Measurements from ENCODE around the gene SYCP2. TPM values are rescaled to one million over a fixed set of nuclear protein-coding genes. Genes with fewer than 3 reads are reported as not detected.
"Not testable (repeated sequence)": the region's sequence is repeated elsewhere in the genome, so short reads cannot be mapped to it uniquely, and the experiment has no call there.

Gene SYCP2
- polyA plus RNA-seq, 4 donors, result 5.0 to 7.5 (median 6.8) TPM

GRCh38 chr20:59911041-59911440, 22.4 kb downstream of the SYCP2 start:
- no peak for DNase-seq (ENCODE audit: low read depth in 4 of 4, low spot score in 3 of 4)

- DNase-seq (ENCODE audit: low read depth in 4 of 4, low spot score in 3 of 4), result no peak
Measured at GRCh38 chr20:59908855-59909254, 24.6 kb downstream of the SYCP2 start.

- DNase-seq (ENCODE audit: low read depth in 4 of 4, low spot score in 3 of 4), result no peak
Measured at GRCh38 chr20:59903621-59904020, 29.8 kb downstream of the SYCP2 start.

GRCh38 chr20:59902470-59902869, 31.0 kb downstream of the SYCP2 start:
- DNase-seq (ENCODE audit: low read depth in 4 of 4, low spot score in 3 of 4), result no peak

GRCh38 chr20:59895908-59896307, 37.5 kb downstream of the SYCP2 start:
- DNase-seq (ENCODE audit: low read depth in 4 of 4, low spot score in 3 of 4), result no peak

GRCh38 chr20:59891581-59891980, 41.9 kb downstream of the SYCP2 start:
- no peak for DNase-seq (ENCODE audit: low read depth in 4 of 4, low spot score in 3 of 4)

GRCh38 chr20:59890035-59890434, 43.4 kb downstream of the SYCP2 start:
- DNase-seq (ENCODE audit: low read depth in 4 of 4, low spot score in 3 of 4), result not testable (repeated sequence)

- no peak for DNase-seq (ENCODE audit: low read depth in 4 of 4, low spot score in 3 of 4)
Measured at GRCh38 chr20:59888050-59888449, 45.4 kb downstream of the SYCP2 start.

GRCh38 chr20:59884494-59884893, 48.9 kb downstream of the SYCP2 start:
- DNase-seq (ENCODE audit: low read depth in 4 of 4, low spot score in 3 of 4), result no peak

- no peak for DNase-seq (ENCODE audit: low read depth in 4 of 4, low spot score in 3 of 4)
Measured at GRCh38 chr20:59880198-59880597, 53.2 kb downstream of the SYCP2 start.

DNA sequence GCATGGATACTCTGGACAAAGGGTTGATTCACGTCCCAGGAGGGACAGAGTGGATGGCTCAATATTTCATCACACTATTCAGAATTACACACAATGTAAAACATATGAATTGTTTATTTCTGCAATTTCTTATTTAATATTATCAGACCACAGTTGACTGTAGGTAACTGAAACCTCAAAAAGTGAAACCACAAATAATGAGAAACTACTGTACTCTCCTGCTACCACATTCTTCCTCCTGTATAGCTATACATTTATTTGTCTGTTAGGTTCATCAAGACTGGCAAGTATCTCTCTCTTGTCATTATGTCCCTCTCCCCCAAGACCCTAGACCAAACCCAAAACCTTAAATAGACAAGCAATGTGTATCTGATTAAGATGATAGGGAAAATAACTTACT, 60.0 kb downstream of the SYCP2 start:
- no peak for DNase-seq (ENCODE audit: low read depth in 4 of 4, low spot score in 3 of 4)

DNA sequence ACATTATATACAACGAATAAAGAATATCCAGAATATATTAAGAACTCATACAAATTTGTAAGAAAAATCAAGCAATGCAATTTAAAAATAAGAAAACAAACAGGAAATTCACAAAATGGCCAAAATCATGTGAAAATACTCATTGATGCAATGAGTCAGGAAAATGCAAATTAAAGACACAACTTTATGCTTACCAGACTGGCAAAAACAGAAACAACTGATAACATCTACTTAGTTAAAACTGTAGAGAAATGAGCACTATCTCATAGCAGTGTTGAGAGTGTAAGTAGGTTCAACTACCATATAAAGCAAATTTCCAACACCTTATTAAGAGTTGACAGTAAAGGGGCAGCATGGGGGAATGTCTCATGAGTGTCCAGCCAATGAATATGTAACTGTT, 62.3 kb downstream of the SYCP2 start:
- no peak for DNase-seq (ENCODE audit: low read depth in 4 of 4, low spot score in 3 of 4)

DNA sequence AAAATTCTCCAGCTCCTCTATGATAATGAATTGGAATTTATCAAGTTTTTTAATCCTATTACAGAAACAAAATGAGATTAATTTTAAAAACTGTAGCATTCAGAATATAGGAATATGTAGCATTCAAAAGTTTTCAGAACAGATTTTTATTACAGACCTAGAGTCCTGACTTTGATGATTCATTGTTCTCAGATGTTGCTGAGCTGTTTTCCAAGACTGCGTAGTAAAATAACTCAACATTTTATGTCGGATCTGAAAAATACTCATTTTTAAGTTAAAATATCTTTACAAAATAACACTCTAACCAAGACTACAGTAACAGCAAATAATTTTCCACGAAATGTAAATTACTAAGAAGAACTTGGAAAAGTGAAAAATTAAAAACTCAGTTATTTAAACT, 67.1 kb downstream of the SYCP2 start:
- DNase-seq (ENCODE audit: low read depth in 4 of 4, low spot score in 3 of 4), result peak in 1 of 4 donors; percentile 7

GRCh38 chr20:59864726-59865125, 68.7 kb downstream of the SYCP2 start:
- no peak for DNase-seq (ENCODE audit: low read depth in 4 of 4, low spot score in 3 of 4)

- no peak for DNase-seq (ENCODE audit: low read depth in 4 of 4, low spot score in 3 of 4)
Measured at GRCh38 chr20:59863058-59863457, 70.4 kb downstream of the SYCP2 start.

GRCh38 chr20:59861401-59861800, 72.0 kb downstream of the SYCP2 start:
- no peak for DNase-seq (ENCODE audit: low read depth in 4 of 4, low spot score in 3 of 4)

DNA sequence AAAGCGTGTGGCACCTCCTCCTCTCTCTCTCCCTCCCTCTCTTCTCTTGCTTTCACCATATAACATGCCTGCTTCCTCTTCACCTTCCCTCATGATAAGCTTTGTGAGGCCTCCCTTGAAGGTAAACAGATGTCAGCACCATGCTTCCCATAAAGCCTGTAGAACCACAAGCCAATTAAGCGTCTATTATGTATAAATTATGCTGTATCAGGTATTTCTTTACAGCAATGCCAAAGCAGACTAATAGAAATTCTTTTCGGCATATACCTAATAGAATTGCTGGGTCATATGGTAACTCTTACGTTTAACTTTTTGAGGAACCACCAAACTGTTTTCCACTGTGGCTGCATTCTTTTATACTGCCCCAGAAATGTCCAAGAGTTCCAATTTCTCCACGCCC, 75.0 kb downstream of the SYCP2 start:
- no peak for DNase-seq (ENCODE audit: low read depth in 4 of 4, low spot score in 3 of 4)

GRCh38 chr20:59857966-59858365, 75.5 kb downstream of the SYCP2 start:
- DNase-seq (ENCODE audit: low read depth in 4 of 4, low spot score in 3 of 4), result no peak

DNA sequence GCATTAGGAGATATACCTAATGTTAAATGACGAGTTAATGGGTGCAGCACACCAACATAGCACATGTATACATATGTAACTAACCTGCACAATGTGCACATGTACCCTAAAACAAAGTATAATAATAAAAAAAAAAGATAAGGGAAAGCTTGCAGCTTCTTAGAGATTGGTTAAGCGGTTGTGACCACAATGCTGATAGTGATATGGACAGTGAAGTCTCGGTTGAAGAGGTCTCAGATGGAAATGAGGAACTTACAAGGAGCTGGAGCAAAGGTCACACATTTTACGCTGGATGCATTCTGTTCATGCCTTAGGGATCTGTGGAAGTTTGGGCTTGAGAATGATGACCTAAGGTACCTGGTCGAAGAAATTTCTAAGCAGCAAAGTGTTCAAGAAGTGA, 76.5 kb downstream of the SYCP2 start:
- DNase-seq (ENCODE audit: low read depth in 4 of 4, low spot score in 3 of 4), result not testable (repeated sequence)

GRCh38 chr20:59856526-59856925, 76.9 kb downstream of the SYCP2 start:
- DNase-seq (ENCODE audit: low read depth in 4 of 4, low spot score in 3 of 4), result not testable (repeated sequence)

GRCh38 chr20:59850018-59850641, 83.3 kb downstream of the SYCP2 start:
- no peak for DNase-seq (ENCODE audit: low read depth in 4 of 4, low spot score in 3 of 4)

DNA sequence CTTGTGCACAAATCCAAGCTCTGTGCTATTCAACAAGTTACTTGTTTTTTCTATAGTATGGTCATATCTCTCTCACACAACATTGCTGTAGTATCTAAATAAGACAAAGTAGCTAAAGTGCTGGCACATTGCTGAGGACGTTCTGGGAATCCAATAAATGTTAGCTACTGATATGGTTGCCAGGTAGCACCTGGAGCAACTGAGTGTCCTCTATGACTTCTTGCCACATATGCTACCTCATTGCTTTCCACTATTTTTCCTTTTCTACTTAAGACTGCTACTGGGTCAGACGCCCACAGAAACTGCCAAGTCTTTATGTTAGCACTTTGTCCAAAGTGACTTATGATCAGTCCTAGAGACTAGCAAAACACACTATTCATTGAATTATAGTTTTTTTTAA, 85.3 kb downstream of the SYCP2 start:
- DNase-seq (ENCODE audit: low read depth in 4 of 4, low spot score in 3 of 4), result no peak

- no peak for DNase-seq (ENCODE audit: low read depth in 4 of 4, low spot score in 3 of 4)
Measured at GRCh38 chr20:59845472-59845871, 88.0 kb downstream of the SYCP2 start.
